Activated CD8-positive, alpha-beta T cell treated with anti-CD3 and anti-CD28 coated beads, Interleukin-2, amount 10 ng/mL, durations not matched to agents 7 days and 5 days (primary cell): ENCODE measurements around the gene PSENEN. TPM values are rescaled to one million over a fixed set of nuclear protein-coding genes. Genes with fewer than 3 reads are reported as not detected.

Source experiments
- ATAC-seq: fragments of 150-1000 bp; cut with Tn5 transposase; one replicate; pipeline ENCODE4 v1.10.0; 2021; ENCODE audit warnings: moderate library complexity
- CTCF ChIA-PET: fragments of 350-600 bp; sonication (Branson Sonifier 250); formaldehyde crosslinking; loops from one replicate; lab custom pipeline; 2021; ENCODE audit warnings: antibody characterized with exemption; lab: Charles Lee
- POLR2A ChIA-PET: fragments of 350-600 bp; sonication (Branson Sonifier 250); formaldehyde crosslinking; loops from one replicate; lab custom pipeline; 2021; ENCODE audit warnings: antibody characterized with exemption; lab: Charles Lee
- DNase-seq: peaks from one replicate; pipeline ENCODE4 v3.0.0-alpha.2; 2020
- H3K27ac Mint-ChIP-seq: one replicate; pipeline ENCODE4 v1.8.0; 2021; ENCODE audit warnings: mild to moderate bottlenecking, mixed read lengths
- H3K27me3 Mint-ChIP-seq: one replicate; pipeline ENCODE4 v1.8.0; 2021; ENCODE audit warnings: low read depth, mixed read lengths
- H3K36me3 Mint-ChIP-seq: one replicate; pipeline ENCODE4 v1.8.0; 2021; ENCODE audit warnings: low read depth, mixed read lengths
- H3K4me1 Mint-ChIP-seq: one replicate; pipeline ENCODE4 v1.8.0; 2021; ENCODE audit warnings: low read depth, mixed read lengths
- H3K4me3 Mint-ChIP-seq: one replicate; pipeline ENCODE4 v1.8.0; 2021; ENCODE audit warnings: mild to moderate bottlenecking, mixed read lengths
- H3K9me3 Mint-ChIP-seq: one replicate; pipeline ENCODE4 v1.8.0; 2022; ENCODE audit warnings: mixed read lengths; ENCODE audit not compliant: insufficient read depth
- total RNA-seq, 2 experiments: library from RNA; stranded (reverse); gene quantifications; one replicate each; pipeline ENCODE4 v1.2.3, GENCODE V29; 2021

PSENEN gene
- total RNA-seq, 2 experiments from 2014 or later = 44.1 to 48.2 TPM

DNA sequence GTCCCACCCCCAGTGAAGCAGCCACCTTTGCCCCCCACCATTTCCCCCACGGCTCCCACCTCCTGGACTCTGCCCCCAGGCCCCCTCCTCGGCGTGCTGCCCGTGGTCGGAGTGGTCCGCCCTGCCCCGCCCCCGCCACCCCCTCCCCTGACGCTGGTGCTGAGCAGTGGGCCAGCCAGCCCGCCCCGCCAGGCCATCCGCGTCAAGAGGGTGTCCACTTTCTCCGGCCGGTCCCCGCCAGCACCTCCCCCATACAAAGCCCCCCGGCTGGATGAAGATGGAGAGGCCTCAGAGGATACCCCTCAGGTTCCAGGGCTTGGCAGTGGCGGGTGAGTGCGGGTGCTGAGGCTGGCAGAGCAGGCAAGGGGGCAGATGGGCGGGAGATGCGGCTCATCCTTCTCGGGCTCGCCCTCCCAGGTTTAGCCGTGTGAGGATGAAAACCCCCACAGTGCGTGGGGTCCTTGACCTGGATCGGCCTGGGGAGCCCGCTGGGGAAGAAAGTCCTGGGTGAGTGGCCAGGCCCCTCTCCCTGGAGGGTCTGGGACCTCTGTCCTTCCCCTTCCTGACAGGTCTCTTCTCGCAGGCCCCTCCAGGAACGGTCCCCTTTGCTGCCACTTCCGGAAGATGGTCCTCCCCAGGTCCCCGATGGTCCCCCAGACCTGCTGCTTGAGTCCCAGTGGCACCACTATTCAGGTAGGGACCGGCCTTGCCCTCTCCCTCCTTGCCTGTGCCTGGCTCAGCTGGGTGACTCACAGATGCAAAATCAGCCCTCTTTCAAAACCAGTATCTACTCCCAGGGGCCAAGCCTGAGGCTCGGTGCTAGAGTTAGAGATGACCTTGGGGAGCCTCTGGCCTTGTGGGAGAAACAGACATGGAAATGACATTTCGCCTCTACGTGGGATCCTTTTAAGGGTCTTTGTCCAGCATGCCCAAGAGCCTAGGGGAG is 12.0 kb upstream of the PSENEN start:
- Mint-ChIP-seq H3K4me1 (peaks cover 13% of the 10 kb centered on the region), H3K36me3 (peaks cover 64% of the 10 kb centered on the region), H3K27ac (no peak overlapping the region), H3K27me3 (no peaks in the 10 kb centered on the region), H3K9me3 (no peaks in the 10 kb centered on the region), H3K4me3 (no peak overlapping the region)
- POLR2A ChIA-PET = interaction anchor here (0.6 to 1.5 kb wide), 2 partner anchors 12 to 45 kb away, joined by 3 to 7 read pairs; partner anchors contain the start of genes PSENEN and U2AF1L4
- DNase-seq (no peak), ATAC-seq (no peak)
- CTCF ChIA-PET = no interaction called here

- H3K4me1 Mint-ChIP-seq = peaks cover 15% of the 10 kb centered on the region
- H3K9me3 Mint-ChIP-seq = no peaks in the 10 kb centered on the region
- ChIA-PET POLR2A (interaction anchor here (0.6 kb wide), 1 partner anchor 46 kb away, joined by 3 read pairs; no protein-coding TSS in a partner anchor), CTCF (no interaction called here)
- DNase-seq = no peak
- H3K27ac Mint-ChIP-seq = peak overlapping the region; percentile 35
- H3K27me3 Mint-ChIP-seq = no peaks in the 10 kb centered on the region
- ATAC-seq = no peak
- peaks cover 65% of the 10 kb centered on the region for H3K36me3 Mint-ChIP-seq
- no peak overlapping the region for H3K4me3 Mint-ChIP-seq
These were observed 11.2 kb upstream of the PSENEN start for GRCh38 chr19:35734273-35734672.

DNA sequence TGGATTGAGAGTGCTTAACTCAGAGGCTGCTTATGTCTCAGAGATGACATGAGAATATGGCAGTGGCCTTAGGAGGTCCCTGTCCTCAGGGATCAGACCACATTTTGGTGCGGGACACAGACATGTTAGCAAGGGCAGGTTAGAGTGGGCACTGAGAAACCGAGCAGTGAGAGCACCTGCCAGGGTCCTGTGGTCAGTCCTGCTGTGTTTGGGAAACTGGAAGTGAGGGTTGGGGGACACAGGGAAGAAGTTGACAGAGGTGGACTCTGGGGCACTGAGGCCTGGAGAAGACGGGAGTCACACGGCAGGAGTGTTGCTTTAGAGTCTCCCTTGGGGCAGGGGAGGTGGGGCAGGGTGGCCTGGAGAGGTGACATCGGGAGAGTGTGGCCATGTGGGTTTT is 10.6 kb upstream of the PSENEN start:
- no peak overlapping the region for H3K4me3 Mint-ChIP-seq
- peaks cover 59% of the 10 kb centered on the region for H3K36me3 Mint-ChIP-seq
- ChIA-PET CTCF (no interaction called here), POLR2A (no interaction called here)
- H3K9me3 Mint-ChIP-seq = no peaks in the 10 kb centered on the region
- ATAC-seq (no peak), DNase-seq (no peak)
- H3K4me1 Mint-ChIP-seq = peaks cover 19% of the 10 kb centered on the region
- no peak overlapping the region for H3K27ac Mint-ChIP-seq
- H3K27me3 Mint-ChIP-seq = no peaks in the 10 kb centered on the region

DNA sequence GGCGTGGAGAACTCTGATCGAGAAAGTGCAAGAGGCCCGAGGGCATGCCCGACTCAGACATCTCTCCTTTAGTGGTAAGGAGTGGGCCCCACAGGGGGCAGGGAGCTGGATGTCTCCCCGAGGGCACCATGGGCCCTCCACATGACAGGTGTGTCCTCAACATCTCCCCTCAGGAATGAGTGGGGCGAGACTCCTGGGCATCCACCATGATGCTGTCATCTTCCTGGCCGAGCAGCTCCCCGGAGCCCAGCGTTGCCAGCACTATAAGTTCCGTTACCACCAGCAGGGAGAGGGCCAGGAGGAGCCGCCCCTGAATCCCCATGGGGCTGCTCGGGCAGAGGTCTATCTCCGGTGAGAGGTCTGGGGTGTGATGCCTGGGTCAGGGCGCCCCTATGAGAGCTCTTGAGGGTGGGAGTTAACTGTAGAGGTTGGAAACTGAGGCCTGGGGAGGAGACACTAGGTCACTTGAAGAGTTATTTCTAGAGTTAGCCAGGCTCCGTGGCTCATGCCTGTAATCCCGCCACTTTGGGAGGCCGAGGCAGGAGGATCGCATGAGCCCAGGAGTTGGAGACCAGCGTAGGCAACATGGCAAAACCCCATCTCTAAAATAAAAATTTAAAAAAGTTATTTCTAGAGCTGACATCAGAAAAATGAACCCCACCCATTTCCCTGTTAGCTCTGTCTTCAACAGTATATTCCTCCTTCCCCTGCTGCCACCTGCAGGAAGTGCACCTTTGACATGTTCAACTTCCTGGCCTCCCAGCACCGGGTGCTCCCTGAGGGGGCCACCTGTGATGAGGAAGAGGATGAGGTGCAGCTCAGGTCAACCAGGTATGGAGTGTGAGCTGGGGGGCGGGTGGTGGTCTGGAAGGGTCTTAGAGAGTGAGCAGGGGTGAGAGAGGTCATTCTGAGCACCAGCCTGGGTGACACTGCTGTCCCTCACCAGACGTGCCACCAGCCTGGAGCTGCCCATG is 8.3 kb upstream of the PSENEN start:
- ATAC-seq = no peak
- H3K27ac Mint-ChIP-seq = peak overlapping the region; percentile 73
- POLR2A ChIA-PET = interaction anchor here (1.0 to 1.7 kb wide), 4 partner anchors 10 to 35 kb away, joined by 3 to 7 read pairs (median 4); no protein-coding TSS in a partner anchor
- H3K36me3 Mint-ChIP-seq = peaks cover 45% of the 10 kb centered on the region
- CTCF ChIA-PET = interaction anchor here (0.8 to 2.4 kb wide), 7 partner anchors 11 to 83 kb away, joined by 3 to 18 read pairs (median 4); partner anchors contain the start of gene LIN37
- no peaks in the 10 kb centered on the region for H3K9me3 Mint-ChIP-seq
- peaks cover 26% of the 10 kb centered on the region for H3K4me1 Mint-ChIP-seq
- no peaks in the 10 kb centered on the region for H3K27me3 Mint-ChIP-seq
- no peak overlapping the region for H3K4me3 Mint-ChIP-seq
- peak; percentile 58 for DNase-seq

DNA sequence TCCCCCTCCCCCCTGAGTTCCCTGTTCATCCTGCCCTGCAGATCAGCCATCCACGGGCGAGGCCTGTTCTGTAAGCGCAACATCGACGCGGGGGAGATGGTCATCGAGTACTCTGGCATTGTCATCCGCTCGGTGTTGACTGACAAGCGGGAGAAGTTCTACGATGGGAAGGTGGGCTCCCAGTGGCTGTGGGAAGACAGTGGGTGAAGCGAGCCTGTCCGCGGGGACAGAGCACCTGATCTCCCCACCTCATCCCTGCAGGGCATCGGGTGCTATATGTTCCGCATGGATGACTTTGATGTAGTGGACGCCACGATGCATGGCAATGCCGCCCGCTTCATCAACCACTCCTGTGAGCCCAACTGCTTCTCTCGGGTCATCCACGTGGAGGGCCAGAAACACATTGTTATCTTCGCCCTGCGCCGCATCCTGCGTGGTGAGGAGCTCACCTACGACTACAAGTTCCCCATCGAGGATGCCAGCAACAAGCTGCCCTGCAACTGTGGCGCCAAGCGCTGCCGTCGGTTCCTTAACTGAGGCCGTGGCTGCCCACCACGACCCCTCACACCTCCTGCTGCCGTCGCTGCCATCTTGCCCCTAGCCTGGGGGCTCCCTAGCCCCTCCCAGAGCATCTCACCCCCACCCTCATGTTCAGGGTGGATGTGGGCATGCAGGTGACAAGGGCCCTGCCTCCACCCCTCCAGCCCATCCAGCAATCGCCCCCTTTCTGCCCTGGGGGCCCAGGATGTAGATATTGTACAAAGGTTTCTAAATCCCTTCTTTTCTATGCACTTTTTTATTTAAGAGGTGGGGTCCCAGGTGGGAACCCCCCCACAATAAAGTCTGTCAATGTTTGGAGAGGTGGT is 7.2 kb upstream of the PSENEN start:
- DNase-seq = no peak
- peak overlapping the region; percentile 46 for H3K27ac Mint-ChIP-seq
- no peaks in the 10 kb centered on the region for H3K27me3 Mint-ChIP-seq
- H3K4me1 Mint-ChIP-seq = peaks cover 34% of the 10 kb centered on the region
- H3K9me3 Mint-ChIP-seq = no peaks in the 10 kb centered on the region
- ChIA-PET CTCF (interaction anchor here (0.8 to 2.4 kb wide), 4 partner anchors 19 to 81 kb away, joined by 3 to 18 read pairs (median 6); no protein-coding TSS in a partner anchor), POLR2A (interaction anchor here (1.1 to 1.7 kb wide), 3 partner anchors 11 to 36 kb away, joined by 3 to 7 read pairs (median 4); no protein-coding TSS in a partner anchor)
- H3K4me3 Mint-ChIP-seq = no peak overlapping the region
- H3K36me3 Mint-ChIP-seq = peaks cover 53% of the 10 kb centered on the region
- no peak for ATAC-seq

DNA sequence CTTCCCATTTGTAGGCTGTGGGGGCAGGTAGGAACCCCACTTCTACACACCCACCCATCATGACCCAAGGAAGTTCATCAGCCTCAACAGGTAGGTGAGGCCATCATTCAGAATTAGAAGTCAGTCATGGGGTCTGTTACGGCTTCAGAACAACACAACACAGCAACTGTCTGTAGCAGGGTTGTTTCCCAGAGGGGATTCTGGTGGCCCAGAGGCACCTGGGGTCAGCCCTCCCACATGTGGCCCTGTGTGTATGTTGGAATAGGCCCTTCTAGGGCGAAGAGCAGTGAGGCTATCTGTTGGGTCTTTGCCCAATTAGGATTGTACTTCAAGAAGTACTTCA is 6.6 kb upstream of the PSENEN start:
- Mint-ChIP-seq H3K4me3 (peak overlapping the region; percentile 25), H3K9me3 (no peaks in the 10 kb centered on the region), H3K4me1 (peaks cover 40% of the 10 kb centered on the region), H3K27ac (peak overlapping the region; percentile 46), H3K27me3 (no peaks in the 10 kb centered on the region), H3K36me3 (peaks cover 53% of the 10 kb centered on the region)
- CTCF ChIA-PET = interaction anchor here (2.4 kb wide), 1 partner anchor 43 kb away, joined by 18 read pairs; no protein-coding TSS in a partner anchor
- DNase-seq (no peak), ATAC-seq (no peak)
- POLR2A ChIA-PET = no interaction called here

DNA sequence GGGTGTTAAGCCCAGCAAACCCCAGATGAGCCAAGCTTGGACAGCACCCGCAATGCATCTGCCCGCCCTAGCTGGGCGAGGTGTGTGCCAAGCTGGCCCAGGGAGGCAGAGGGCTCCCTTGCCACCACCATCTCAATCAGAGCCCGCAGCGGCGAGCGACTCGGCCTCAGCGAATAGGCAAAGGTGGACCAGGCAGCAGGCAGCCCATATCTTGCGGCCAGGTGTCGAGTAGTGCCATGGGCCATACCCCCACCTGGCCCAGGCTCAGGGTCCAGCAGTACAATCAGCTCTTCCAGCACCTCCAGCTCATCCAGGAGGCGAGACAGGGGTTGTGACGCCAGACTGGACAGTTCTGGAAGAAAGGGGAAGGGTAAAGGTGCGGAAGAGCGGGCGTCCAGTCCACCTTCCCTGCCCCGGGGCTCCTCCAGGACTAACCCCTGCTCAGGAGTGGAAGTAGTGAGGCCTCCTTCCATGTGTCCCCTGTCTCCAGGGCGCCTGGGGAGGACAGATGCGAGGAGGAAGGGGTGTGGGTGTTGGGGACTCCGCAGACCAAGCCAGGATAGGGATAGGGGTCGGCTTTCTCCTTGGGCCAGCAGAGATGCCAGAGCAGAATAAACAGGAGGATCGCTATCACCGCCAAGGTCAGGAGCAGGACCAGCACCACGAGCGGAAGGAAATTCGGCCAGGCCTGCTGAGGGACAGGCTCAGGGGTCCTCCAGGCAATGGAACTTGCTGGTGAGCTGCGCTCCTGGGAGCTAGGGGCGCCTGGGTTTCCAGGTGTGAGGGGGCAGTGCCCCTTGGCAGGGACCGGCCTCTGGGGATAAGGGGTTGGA is 6.0 kb upstream of the PSENEN start:
- Mint-ChIP-seq H3K27ac (no peak overlapping the region), H3K27me3 (no peaks in the 10 kb centered on the region), H3K36me3 (peaks cover 47% of the 10 kb centered on the region), H3K4me1 (peaks cover 46% of the 10 kb centered on the region), H3K4me3 (peak overlapping the region; percentile 90), H3K9me3 (no peaks in the 10 kb centered on the region)
- ATAC-seq = no peak
- ChIA-PET POLR2A (interaction anchor here (1.2 to 4.3 kb wide), 5 partner anchors 11 to 27 kb away, joined by 3 to 14 read pairs (median 5); partner anchors contain the start of gene KMT2B), CTCF (interaction anchor here (0.9 to 1.7 kb wide), 7 partner anchors 11 to 191 kb away, joined by 3 to 10 read pairs (median 7); no protein-coding TSS in a partner anchor)
- no peak for DNase-seq

- Mint-ChIP-seq H3K27me3 (no peaks in the 10 kb centered on the region), H3K9me3 (no peaks in the 10 kb centered on the region), H3K4me1 (peaks cover 48% of the 10 kb centered on the region), H3K27ac (peak overlapping the region; percentile 92), H3K4me3 (peak overlapping the region; percentile 90), H3K36me3 (peaks cover 43% of the 10 kb centered on the region)
- DNase-seq (no peak), ATAC-seq (peak; percentile 17)
- CTCF ChIA-PET = interaction anchor here (0.9 to 1.7 kb wide), 9 partner anchors 12 to 191 kb away, joined by 3 to 10 read pairs (median 4); no protein-coding TSS in a partner anchor
- POLR2A ChIA-PET = interaction anchor here (0.9 to 4.3 kb wide), 7 partner anchors 11 to 28 kb away, joined by 3 to 14 read pairs (median 5); partner anchors contain the start of gene KMT2B
These were observed 5.4 kb upstream of the PSENEN start for GRCh38 chr19:35740108-35740422.

GRCh38 chr19:35740423-35741202 is 4.8 kb upstream of the PSENEN start:
- POLR2A ChIA-PET = interaction anchor here (0.5 to 4.3 kb wide), 9 partner anchors 11 to 154 kb away, joined by 3 to 14 read pairs (median 4); partner anchors contain the start of gene KMT2B
- DNase-seq (peak; percentile 99), ATAC-seq (peak; percentile 74)
- peaks cover 50% of the 10 kb centered on the region for H3K4me1 Mint-ChIP-seq
- H3K27me3 Mint-ChIP-seq = no peaks in the 10 kb centered on the region
- no peaks in the 10 kb centered on the region for H3K9me3 Mint-ChIP-seq
- CTCF ChIA-PET = interaction anchor here (0.6 to 1.7 kb wide), 10 partner anchors 13 to 192 kb away, joined by 3 to 10 read pairs (median 4); no protein-coding TSS in a partner anchor
- H3K27ac Mint-ChIP-seq = peak overlapping the region; percentile 92
- H3K4me3 Mint-ChIP-seq = peak overlapping the region; percentile 90
- H3K36me3 Mint-ChIP-seq = peaks cover 39% of the 10 kb centered on the region
